HG02798 (cell line): ENCODE data around the gene NPHP3.
A peak's percentile ranks its signal among the peaks of the same experiment; 100 is the strongest.

Experiments used
- ATAC-seq: cut with Tn5 transposase; IDR thresholded peaks from one replicate; pipeline ENCODE4 v1.9.1; 2021; ENCODE audit warnings: mild to moderate bottlenecking; ENCODE audit not compliant: unreplicated experiment, poor library complexity

NPHP3 gene

DNA sequence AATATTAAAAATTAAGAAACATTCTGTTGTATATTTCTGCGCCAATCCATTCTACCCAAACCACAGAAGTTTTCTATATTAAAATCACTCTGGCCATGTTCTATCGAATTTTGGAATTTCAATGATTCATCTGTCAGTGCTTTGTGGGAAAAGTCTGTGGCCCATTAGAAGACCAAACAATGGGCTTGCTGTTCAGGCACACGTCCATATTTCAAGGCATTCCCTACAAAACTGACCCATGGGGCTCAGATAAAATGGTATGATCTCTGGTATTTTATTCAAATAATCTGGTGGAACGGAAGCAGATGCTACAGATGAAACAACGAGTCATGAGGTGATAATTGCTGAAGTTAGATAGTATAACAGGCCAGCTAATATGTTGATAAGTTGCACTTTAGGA is 12.4 kb downstream of the NPHP3 start:
- no peak for ATAC-seq

DNA sequence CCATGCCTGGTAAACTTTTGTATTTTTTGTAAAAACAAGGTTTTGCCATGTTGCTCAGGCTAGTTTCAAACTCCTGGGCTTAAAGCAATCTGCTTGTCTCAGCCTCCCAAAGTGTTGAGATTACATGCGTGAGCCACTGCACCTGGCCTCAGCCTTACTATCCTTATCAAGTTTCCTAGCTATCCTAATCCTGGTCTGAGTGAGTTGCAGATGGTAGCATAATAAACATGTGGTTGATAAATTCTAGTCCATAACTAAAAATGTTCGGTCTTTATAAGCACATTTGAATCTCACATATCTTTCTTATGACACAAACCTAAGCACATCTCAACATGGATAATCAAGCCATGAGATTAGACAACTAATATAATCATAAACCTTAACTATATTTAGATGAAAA is 18.5 kb downstream of the NPHP3 start:
- no peak for ATAC-seq

GRCh38 chr3:132695422-132695821 is 26.8 kb downstream of the NPHP3 start:
- ATAC-seq, result no peak

GRCh38 chr3:132694991-132695390 is 27.2 kb downstream of the NPHP3 start:
- ATAC-seq, result no peak

DNA sequence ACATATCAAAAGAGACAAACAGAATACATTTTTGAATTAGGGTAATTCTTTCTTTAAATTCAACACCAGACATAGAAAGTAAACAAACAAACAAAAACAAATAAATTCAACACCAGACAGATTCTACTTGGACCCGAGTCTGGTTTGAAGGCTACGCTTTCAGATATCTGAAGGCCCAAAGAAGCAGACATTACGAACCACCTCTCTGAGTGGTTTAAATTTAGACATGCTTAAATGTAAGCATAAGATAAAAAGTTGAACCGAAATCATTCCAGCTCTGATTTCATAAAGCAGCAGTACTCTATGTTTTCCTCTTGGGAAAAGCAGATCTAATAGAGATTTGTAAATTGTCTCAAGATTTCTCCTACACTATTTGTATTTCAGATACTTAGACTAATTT is 32.2 kb downstream of the NPHP3 start:
- no peak for ATAC-seq

DNA sequence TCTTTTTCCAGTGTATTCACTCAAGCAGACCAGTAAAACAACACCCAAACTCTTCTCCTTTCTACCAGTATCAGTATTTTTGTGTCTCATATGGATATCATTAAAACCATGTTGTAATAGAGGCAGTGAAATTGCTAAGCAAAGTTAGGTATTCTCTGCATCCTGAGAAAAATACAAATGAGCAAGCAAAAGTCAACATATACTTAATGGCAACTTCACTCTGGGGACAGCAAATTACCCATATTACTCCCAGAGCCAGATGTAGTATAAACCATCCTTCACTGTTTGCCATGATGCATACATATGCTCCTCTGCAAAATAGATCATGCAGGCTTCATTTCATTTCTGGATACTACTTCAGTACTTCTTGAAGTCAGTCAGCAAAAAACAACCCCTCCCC is 40.0 kb downstream of the NPHP3 start:
- ATAC-seq, result no peak

- ATAC-seq, result no peak
These were observed 40.8 kb downstream of the NPHP3 start for GRCh38 chr3:132681421-132681820.

GRCh38 chr3:132679911-132680310 is 42.3 kb downstream of the NPHP3 start:
- no peak for ATAC-seq

DNA sequence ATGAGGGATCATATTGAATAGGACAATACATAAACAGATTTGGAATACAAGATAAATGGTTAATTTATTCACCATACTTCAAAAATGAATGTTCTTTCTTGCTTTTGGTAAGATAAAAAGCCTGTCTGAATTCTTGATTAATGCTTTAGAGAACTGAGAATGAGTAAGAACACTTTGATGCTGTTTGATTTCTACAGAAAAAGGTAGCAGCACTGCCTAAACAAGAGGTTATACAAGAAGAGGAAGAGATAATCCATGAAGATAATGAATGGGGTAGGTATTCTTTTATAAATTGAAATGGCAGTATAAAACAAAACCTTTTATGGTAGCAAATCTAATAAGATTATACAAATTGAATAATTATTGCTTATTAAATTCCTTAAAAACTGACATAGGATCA is 46.8 kb downstream of the NPHP3 start:
- ATAC-seq, result no peak

- ATAC-seq, result no peak
These were observed 52.9 kb downstream of the NPHP3 start for GRCh38 chr3:132669256-132669777.

DNA sequence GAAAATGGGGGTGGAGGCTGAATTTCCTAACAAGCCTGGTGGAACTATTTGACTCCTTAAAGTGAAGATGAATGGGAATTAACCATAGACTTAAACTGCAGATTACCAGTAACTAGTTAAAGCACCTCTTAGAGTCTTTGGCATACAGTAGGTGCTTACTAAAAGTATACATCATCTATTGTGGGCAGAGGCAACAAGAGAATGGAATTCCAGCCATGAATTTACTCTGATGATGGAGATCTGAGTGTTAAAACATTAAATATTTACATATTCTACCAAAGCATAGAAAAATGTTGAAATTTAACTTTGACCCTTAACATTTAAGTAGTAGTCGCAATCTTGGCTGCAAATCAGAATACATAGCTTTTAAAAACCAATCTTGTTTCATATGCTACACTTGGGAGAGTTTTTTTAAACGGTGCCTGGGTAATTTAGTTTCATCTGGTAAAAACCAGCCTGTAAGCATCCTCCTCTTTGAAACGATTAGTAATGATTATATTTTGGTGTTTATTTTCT is 56.9 kb downstream of the NPHP3 start:
- ATAC-seq, result no peak

DNA sequence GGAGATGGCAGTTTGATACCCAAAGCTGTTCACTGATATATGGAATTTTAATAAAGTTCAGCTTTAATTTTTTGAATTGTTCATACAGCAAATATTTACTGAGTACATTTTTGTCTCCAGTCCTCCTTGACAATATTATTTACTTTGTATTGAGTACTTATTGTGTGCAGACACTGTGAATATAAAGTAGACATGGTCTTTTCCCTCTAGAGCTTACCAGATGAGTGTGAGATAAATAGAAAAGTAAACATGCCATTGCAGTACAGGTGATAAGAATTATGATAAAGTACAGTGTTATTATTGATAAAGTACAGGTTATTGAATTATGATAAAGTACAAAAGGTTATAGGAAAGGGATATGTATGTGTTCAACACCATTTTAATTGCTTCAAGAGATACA is 60.0 kb downstream of the NPHP3 start:
- ATAC-seq, result no peak

DNA sequence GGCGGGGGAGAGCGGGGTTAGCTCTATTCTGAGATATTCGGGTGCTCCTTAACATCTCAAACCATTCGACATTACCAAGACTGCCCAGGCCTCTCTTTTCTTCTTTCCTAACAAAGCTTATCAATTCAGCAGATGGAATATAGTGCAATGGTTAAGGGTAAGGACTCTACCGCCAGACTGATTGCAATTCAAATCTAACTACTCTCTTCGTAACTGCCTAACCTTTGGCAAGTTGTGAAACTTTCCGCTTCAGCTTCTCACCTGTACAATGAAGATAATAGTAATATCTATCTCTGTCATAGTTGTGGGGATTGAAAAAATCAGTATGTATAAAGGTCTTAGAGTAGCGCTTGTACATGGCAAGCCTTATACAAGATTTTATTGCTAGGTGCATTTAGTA is 61.1 kb downstream of the NPHP3 start:
- ATAC-seq, result no peak

GRCh38 chr3:132660811-132661070 is 61.5 kb downstream of the NPHP3 start:
- no peak for ATAC-seq

GRCh38 chr3:132660052-132660810 is 62.0 kb downstream of the NPHP3 start, which contains the start of gene UBA5:
Gene UBA5, plus strand, starts transcription at chr3:132660329. Its CDS starts 209 bp downstream, at chr3:132660538.
- ATAC-seq, result peak; percentile 82

DNA sequence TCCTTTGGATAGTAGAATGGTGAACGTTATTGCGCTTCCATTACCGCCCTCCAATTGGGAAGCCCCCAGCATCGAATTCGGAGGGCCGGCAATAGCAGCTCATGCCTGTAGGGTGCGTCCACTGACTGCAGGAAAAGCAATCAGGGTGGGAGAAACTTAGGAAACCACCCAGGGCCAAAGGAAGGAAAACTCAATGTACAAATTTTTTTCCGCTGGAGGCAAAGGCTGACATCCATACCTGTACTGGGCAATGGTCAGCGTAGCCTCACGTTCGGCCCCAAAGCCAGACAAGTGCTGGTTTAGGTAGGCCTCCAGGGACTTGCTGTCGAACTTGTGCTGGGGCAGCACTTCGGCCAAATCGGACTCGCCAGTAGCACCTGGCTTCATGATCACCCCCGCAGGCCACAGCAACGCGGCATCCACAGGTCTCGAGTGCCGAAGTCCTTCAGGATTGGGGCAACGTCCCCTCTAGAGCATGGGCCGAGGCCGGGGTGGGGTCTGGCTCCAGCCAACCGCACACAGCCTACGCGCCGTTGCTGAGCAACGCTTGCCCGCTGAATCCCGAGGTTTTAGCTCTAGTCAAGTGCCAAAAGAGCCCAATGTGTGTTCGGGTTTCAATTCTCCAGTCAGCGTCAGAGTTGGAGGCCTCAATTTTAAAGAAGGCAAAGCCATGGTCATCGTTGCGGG is 62.7 kb downstream of the NPHP3 start, which contains the start of gene ACAD11:
ACAD11 (minus strand) TSS at position 445 of the 687 bp plus-strand sequence; CDS start at position 387, 58 bp downstream.
- ATAC-seq, result peak; percentile 62

GRCh38 chr3:132659000-132659364 is 63.2 kb downstream of the NPHP3 start:
- ATAC-seq, result no peak

DNA sequence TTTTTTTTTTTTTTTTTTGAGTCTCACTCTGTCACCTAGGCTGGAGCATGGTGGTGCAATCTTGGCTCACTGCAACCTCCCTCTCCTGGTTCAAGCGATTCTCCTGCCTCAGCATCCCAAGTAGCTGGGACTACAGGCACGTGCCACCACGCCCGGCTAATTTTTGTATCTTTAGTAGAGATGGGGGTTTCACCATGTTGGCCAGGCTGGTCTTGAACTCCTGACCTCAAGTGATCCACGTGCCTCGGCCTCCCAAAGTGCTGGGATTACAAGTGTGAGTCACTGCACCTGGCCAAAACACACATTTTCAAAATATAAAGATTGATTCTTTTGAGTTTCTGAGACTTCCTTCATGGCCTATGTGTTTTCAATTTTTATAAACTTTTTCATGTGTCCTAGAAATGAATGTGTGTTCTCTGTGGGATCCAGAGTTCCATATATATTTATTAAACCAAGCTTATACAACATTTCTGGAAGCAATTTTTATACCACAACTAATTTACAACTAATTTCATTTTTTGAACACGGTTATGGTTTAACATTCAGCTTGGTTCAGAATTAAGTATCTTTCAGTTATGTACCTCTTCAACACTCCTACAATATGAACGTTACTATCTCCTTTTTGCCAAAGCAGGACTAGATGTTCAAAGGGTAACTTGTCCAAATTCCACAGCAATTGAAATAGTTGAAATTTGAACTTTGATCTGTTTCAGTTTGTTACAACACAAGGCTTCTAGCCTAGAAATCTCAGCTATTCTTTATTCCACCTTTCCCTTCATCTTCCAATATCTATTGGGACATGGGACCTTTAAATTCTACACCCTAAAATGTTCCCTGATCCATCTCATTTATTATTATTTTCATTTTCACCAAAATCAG is 64.1 kb downstream of the NPHP3 start:
- ATAC-seq, result no peak

- no peak for ATAC-seq
These were observed 66.7 kb downstream of the NPHP3 start for GRCh38 chr3:132655471-132655870.

DNA sequence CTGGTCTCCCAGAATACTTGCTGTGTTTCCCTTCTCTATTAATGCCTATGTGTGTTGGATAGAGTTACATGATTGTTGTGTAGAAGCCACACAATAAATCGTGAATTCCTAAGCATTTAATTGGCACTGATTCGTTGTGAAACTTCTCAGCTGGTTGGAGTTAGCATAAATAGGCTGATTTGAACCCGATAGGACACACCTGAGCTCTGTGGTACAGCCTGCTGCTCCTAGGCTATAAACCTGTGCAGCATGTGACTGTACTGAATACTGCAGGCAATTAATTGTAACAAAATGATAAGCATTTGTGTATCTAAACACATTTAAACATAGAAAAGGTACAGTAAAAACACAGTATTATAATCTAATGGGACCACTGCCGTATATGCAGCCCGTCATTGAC is 67.5 kb downstream of the NPHP3 start:
- no peak for ATAC-seq

DNA sequence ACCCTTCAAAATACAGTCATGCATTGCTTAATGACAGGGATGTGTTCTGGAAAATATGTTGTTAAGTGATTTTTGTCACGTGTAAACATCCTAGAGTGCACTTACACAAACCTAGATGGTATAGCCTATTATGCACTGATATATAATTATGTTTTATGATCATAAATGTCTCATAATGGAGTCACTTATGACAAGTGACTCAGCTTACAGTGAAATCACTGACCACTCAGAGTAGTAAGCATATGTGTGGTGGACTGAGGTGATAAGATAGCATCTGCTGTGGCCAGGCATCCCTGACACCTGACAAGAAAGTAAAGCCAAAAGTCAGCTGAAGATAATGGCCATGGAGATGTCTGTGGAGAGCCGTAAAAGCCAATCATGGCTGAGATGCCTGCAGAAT is 68.0 kb downstream of the NPHP3 start:
- ATAC-seq, result no peak
